NCI-H1105 (cell line): ENCODE measurements around the gene C11orf24.
"Not testable (repeated sequence)": the region's sequence is repeated elsewhere in the genome, so short reads cannot be mapped to it uniquely, and the experiment has no call there.

Experiments used
- DNase-seq: peaks from one replicate; lab custom pipeline; 2025; lab: John Stamatoyannopoulos, UW

The C11orf24 gene

GRCh38 chr11:68251765-68252164, 20.0 kb downstream of the C11orf24 start:
- no peak for DNase-seq

- not testable (repeated sequence) for DNase-seq
Measured at GRCh38 chr11:68244912-68245311, 26.9 kb downstream of the C11orf24 start.

DNA sequence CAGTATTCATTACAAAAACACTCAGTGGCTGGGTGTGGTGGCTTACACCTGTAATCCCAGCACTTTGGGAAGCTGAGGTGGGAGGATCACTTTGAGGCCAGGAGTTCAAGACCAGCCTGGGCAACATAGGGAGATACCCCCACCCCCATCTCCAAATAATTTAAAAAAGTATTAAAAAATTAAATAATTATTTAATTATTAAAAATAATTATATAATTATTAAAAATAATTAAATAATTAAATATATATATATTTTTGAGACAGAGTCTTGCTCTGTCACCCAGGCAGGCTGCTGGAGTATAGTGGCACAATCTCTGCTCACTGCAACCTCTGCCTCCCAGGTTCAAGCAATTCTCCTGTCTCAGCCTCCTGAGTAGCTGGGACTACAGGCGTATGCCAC, 27.9 kb downstream of the C11orf24 start:
- not testable (repeated sequence) for DNase-seq

- no peak for DNase-seq
Measured at GRCh38 chr11:68242616-68243015, 29.2 kb downstream of the C11orf24 start.

DNA sequence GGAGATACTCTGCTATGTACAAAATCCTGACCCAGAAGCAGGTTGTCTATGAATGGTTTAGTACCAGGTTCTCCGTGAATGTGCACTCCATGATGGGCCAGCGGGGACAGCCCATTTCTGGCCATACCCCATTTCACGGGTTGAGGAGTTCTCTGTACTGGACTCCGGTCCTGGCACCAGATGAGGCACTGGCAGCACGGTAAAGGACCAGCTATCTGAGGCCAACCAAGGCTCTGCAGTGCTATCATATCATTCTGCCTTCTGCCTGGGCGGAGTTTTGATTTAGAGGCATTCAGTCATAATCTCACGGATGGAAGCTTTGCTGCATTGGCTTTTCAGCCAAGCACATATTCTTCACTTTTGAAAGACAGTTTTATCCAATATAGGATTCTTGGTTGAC, 40.2 kb downstream of the C11orf24 start:
- DNase-seq: no peak

DNA sequence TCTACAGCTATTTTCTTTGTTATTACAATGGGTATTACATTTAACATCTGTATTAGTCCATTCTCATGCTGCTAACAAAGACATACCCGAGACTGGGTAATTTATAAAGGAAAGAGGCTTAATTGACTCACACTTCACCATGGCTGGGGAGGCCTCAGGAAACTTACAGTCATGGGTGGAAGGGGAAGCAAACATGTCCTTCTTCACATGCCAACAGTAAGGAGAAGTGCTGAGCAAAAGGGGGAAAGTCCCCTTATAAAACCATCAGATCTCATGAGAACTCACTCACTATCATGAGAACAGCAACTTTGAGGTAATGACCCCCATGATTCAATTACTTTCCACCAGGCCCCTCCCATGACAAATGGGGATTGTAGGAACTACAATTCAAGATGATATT, 42.2 kb downstream of the C11orf24 start:
- DNase-seq: no peak

DNA sequence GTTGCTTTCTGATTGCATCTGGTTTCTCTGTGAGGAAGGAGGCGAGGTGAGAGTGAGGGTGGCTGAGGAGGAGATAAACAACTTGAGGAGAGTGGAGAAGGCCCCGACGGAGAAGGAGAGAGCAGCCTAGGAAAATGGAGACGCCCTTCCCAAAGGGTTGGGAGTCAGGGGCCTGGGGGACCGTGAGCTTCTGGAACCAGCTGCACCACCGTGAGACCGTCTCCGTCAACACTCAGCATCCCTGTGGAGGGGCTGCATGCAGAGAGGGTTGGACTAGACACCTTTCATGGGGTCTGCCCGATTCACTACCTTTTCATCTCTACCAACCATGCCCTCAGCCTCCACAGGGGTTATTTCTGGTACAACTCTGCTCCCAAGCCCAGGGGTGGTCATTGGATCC, 45.4 kb downstream of the C11orf24 start:
- no peak for DNase-seq

GRCh38 chr11:68224606-68225005, 47.2 kb downstream of the C11orf24 start:
- no peak for DNase-seq

DNA sequence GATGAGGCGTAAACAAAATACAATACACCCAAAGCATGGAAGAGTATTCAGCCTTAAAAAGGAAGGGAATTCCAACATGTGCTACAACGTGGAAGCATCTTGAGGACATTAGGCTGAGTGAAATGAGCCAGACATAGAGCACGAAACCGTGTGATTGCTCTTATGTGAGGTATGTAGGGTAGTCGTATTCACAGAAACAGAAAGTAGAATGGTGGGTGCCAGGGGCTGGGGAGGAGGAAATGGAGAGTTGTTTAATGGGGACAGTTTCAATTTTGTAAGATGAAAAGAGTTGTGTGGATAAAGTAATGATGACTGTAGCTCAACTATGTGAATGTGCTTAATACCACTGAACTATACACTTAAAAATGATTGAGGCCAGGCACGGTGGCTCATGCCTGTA, 48.5 kb downstream of the C11orf24 start:
- no peak for DNase-seq

DNA sequence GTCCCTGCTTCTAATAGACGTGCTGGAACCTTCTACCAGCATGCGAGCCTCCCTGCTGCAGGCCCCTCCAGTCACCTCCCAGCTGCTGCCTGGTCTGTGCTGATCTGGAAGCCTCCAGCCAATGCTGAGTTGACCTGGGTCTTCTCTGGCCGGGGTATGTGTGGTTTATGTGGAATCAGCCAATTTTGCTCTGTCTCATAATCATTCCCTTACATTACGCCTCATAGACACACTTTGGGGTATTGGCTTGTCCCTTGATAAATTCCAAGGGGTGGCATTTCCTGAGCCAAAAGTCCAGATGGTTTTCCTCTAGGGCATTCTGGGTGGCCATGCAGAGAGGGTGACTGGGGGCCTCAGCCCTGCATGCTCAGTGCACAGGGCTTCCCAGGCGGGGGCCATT, 50.4 kb downstream of the C11orf24 start:
- DNase-seq: no peak

GRCh38 chr11:68216171-68216938, 55.4 kb downstream of the C11orf24 start:
- no peak for DNase-seq

- DNase-seq: no peak
Measured at GRCh38 chr11:68215524-68216170, 56.1 kb downstream of the C11orf24 start.

- DNase-seq: no peak
Measured at GRCh38 chr11:68215087-68215445, 56.7 kb downstream of the C11orf24 start.

DNA sequence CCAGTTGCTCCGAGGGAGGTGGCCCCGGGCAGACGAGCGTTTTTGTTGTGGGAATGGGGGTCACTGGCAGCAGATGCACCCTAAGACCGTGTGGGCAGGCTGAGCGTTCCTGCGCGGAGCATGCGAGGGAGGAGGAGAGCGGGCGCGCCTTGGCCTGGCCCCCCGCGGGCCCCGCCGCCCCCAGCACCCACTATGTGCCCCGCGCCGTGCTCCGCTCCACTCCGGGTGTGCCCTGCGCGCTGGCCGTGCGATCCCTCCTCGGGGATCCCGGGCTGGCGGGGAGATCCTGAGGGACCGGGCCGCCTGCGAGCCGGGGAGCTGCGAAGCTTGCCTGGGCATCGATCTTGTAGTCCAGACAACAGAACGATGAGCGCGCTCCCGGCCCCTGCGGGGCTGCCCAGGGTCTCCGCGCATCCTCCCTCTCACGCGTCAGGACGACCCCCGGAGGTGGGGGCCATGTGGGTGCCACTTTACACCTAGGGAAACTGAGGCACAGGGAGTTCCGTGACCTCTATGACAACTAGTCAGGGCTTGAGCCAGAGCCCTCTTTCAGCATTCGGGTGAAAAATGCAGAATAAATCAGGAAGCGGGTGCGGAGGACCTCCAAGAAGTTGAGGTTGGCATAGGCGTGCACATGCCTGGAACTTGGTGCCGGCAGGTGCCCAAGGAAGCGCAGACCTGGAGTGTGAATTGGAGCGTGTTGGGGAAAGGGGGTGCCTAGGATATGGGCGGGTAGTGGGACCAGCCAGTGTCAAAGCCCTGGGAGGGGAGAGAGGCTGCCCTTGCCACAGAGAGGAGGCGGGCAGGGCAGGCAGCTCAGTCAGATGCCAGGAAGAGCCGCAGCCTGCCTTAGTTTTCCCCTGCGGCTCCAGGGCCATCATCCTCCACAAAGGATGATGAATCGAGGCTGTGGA, 57.3 kb downstream of the C11orf24 start:
- DNase-seq: no peak

GRCh38 chr11:68213555-68214172, 58.1 kb downstream of the C11orf24 start:
- peak; percentile 91 for DNase-seq

- peak; percentile 43 for DNase-seq
Measured at GRCh38 chr11:68213135-68213515, 58.6 kb downstream of the C11orf24 start, which contains the start of gene KMT5B. Gene KMT5B, minus strand, starts transcription at chr11:68213296. Its CDS starts 23,220 bp downstream, at chr11:68190076.

- peak; percentile 47 for DNase-seq
Measured at GRCh38 chr11:68212421-68213134, 59.2 kb downstream of the C11orf24 start.

- DNase-seq: no peak
Measured at GRCh38 chr11:68211546-68211945, 60.2 kb downstream of the C11orf24 start.
